WERI-Rb-1 (cell line): ENCODE measurements around the gene HOXA5.

Experiments
- DNase-seq: peaks from one replicate; pipeline ENCODE4 v3.0.0-alpha.2; 2020
- H3K27ac ChIP-seq: fragments of 250-450 bp; sonication (Bioruptor Pico); 2 replicates; pipeline ENCODE4 v1.5.1; 2020; ENCODE audit warnings: mild to moderate bottlenecking, moderate library complexity
- H3K27me3 ChIP-seq: fragments of 250-450 bp; sonication (Bioruptor Pico); 2 replicates; pipeline ENCODE4 v1.5.1; 2021; ENCODE audit warnings: mild to moderate bottlenecking, low read depth, moderate library complexity; ENCODE audit not compliant: insufficient read depth, severe bottlenecking
- H3K36me3 ChIP-seq: fragments of 250-450 bp; sonication (Bioruptor Pico); 2 replicates; pipeline ENCODE4 v1.5.1; 2020; ENCODE audit warnings: mild to moderate bottlenecking, moderate library complexity
- H3K4me3 ChIP-seq: 2 replicates; pipeline ENCODE4 v1.5.1; 2011; ENCODE audit warnings: low read depth, mild to moderate bottlenecking, control low read depth, low read length
- H3K9me3 ChIP-seq: fragments of 250-450 bp; sonication (Bioruptor Pico); 2 replicates; pipeline ENCODE4 v1.5.1; 2021; ENCODE audit warnings: mild to moderate bottlenecking, moderate library complexity; ENCODE audit not compliant: severe bottlenecking
- TF ChIP-seq, protein P1 (sequence below): IDR thresholded peaks from 2 replicates; pipeline ENCODE4 v1.5.1; 2011; ENCODE audit warnings: low read depth, mild to moderate bottlenecking, control low read depth, inconsistent platforms, low read length

Gene HOXA5

DNA sequence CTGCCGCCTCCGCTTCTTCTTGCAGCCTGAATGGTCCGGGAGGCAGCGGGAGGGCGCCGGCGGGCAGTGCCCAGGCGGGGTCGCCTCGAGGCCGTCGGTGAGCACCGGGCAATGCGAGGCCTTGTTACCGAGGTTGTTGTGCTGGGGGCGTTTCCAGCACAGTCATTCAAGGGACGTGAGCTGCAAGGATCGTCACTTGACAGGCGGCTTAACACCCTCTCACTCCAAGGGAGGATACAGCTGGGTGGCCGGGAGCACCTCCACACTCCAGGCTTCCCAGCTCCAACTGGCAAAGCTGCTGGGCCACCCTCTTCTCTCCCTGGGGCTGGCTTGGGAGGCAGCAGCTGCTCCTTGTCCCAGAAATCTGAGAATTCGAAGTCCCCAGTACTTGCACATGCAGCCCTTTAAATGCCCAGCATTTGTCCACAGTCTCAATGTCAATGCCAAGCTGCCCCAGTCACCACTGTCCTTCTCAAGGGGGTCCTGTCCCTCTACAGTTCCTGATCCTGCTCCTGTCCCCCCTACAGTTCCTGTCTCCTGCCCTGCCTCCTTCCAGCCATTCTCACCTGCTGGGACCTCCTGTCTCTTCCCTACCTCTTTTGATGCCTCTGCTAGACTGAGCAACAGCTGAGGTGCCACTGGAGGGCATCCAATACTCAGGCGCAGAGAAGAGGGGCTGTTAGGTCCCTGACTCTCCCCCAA lies 46.0 kb upstream of the HOXA5 start:
- Histone ChIP-seq H3K9me3 (no peaks in the 10 kb centered on the region), H3K27ac (no peak overlapping the region), H3K4me3 (no peak overlapping the region), H3K27me3 (peaks cover 98% of the 10 kb centered on the region), H3K36me3 (no peaks in the 10 kb centered on the region)
- TF ChIP-seq, protein P1, sequence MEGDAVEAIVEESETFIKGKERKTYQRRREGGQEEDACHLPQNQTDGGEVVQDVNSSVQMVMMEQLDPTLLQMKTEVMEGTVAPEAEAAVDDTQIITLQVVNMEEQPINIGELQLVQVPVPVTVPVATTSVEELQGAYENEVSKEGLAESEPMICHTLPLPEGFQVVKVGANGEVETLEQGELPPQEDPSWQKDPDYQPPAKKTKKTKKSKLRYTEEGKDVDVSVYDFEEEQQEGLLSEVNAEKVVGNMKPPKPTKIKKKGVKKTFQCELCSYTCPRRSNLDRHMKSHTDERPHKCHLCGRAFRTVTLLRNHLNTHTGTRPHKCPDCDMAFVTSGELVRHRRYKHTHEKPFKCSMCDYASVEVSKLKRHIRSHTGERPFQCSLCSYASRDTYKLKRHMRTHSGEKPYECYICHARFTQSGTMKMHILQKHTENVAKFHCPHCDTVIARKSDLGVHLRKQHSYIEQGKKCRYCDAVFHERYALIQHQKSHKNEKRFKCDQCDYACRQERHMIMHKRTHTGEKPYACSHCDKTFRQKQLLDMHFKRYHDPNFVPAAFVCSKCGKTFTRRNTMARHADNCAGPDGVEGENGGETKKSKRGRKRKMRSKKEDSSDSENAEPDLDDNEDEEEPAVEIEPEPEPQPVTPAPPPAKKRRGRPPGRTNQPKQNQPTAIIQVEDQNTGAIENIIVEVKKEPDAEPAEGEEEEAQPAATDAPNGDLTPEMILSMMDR, result no peak
- peak; percentile 6 for DNase-seq

DNA sequence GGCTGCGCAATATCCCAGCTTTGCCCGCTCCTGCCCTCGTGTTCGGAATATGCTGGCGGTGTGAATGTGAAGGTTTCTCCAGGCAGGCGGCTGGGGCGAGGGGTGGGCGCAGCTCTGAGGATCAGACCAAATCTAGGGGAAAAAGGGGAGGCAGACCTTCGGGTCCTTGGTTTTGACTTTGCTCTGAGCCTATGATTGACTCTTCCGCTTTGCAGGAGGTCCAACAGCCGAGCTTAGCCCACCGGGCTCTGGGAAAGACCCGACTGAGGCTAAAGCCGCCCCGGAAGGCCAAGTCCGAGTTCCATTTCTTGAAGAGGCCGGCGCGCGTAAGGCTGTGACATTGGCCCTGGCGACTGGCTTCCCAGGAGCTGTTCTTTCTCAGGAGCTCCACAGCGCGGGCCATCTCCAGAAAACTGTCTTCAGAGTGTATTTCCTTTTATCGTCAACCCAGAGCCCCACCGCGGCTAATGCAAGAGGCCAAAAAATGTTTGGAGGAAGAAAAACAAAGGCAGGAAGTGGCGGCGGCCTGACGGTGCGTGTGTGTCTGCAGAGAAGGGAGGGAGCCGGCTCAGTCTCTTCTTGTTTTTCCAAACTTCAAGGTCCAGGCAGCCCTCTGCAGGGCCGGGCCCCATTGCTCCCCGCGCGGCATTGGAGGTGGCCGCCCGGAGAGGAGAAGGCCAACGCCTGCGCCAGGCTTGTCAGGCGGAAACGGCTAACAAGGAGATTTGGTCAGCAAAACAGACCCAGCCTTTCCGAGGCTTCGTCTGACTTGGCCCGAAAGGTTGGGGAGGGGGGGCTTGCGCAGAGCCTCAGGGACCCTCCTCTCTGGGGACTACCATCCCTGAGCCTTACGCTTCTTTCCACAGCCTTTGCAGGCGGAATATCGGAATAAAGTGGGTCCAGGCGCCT lies 45.2 kb upstream of the HOXA5 start:
- H3K4me3 ChIP-seq, result no peak overlapping the region
- DNase-seq, result peak; percentile 3
- no peaks in the 10 kb centered on the region for H3K36me3 ChIP-seq
- TF ChIP-seq, protein P1, result no peak
- H3K9me3 ChIP-seq, result no peaks in the 10 kb centered on the region
- H3K27ac ChIP-seq, result no peak overlapping the region
- peaks cover 98% of the 10 kb centered on the region for H3K27me3 ChIP-seq

DNA sequence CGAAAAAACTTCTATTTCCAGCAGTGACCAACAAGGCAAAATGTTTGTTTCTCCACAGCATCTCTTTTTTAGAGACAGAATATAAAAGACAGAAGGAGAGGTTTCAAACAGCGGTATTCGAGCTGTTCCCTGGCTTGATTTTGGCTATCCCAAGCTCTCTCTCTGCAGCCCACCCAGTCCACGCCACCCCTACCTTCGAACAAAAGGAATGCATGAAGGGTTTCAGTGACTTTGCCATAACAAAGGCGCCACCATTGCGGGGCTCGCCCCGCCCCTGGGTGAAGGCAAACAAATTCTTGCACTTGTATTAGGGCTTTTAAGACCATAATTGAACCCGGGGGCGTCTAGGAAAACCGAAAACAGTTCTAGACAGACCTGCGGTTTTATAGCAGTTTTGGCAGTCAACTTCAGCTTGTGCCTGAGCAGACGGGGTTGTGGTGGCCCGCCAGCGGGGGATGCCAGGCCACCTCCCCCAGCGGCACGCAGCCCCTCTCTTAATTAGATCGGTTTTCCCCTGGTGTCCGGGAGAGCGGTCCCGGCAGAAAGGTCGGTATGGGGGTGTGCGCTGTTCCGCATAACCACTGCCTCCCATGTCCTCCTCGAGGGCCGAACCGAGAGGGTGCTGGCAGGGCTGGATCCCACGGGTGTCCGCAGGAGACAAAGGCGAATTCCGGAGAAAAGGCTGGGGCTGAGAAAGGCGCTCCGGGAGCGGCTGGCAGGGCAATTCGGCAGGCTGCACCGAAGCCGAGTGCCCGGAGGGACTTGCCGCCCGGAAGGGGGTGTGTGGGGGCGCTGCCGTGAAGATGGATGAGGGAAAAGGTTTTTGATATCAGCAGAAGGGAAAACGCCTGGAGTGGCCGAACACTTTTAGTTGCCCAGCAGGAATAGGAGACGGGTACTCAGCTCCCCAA lies 44.2 kb upstream of the HOXA5 start:
- Histone ChIP-seq H3K27ac (no peak overlapping the region), H3K4me3 (no peak overlapping the region), H3K27me3 (peaks cover 98% of the 10 kb centered on the region), H3K9me3 (no peaks in the 10 kb centered on the region), H3K36me3 (no peaks in the 10 kb centered on the region)
- peak; percentile 3 for DNase-seq
- TF ChIP-seq, protein P1, result no peak

DNA sequence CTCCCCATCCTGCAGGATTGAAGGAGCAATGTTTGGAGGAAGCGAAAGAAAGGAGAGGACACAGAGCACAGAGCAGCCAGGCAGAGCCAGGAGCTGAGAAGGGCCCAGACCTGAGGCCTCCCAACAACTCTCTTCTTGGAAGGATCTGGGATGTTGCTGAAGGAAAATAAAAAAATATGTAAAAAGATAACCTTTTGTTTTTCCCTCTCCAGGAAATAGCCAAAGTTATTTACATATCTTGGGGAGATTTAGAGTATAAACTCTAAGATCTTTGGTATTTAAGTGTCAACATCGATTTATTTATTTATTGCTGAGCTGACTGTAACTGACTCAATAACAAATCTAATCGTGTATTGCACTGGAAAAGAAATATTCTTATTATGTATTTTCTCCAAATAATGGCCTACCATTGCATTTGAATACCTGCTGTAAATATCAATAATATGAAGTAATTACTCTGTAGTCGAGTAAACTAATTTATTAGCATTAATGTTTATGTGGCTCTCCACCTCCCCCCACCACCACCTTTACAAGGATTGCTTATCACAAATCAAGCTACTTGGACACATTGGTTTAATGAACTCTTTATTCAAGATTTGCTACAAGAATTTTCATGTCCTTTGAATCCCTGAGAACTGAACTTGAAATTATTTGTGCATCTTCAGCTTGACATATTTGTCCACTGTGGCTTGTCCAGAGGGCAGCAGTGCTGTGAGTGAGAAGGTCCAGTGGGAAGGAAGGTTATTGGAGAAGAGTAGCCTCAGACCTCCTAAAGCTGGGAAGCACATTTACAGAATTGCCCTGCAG lies 43.4 kb upstream of the HOXA5 start:
- H3K27ac ChIP-seq, result no peak overlapping the region
- TF ChIP-seq, protein P1, result no peak
- no peak overlapping the region for H3K4me3 ChIP-seq
- no peaks in the 10 kb centered on the region for H3K9me3 ChIP-seq
- DNase-seq, result no peak
- peaks cover 100% of the 10 kb centered on the region for H3K27me3 ChIP-seq
- H3K36me3 ChIP-seq, result no peaks in the 10 kb centered on the region
